Effector memory CD4-positive, alpha-beta T cell (primary cell): ENCODE results near the gene TBX20.

Source experiments
- DNase-seq, 3 donors: peaks; one replicate each; pipeline ENCODE4 v3.0.0-alpha.2; 2020
- H3K27ac ChIP-seq: 2 replicates; pipeline ENCODE4 v1.7.0; 2013; ENCODE audit warnings: mild to moderate bottlenecking, low read length, moderate library complexity; ENCODE audit not compliant: insufficient read depth, poor library complexity, severe bottlenecking
- H3K27me3 ChIP-seq: replicated peaks from 2 replicates; pipeline ENCODE4 v1.7.0; 2013; ENCODE audit warnings: mild to moderate bottlenecking, low read length; ENCODE audit not compliant: insufficient read depth, control insufficient read depth, poor library complexity, severe bottlenecking
- H3K36me3 ChIP-seq: 2 replicates; pipeline ENCODE4 v1.7.0; 2013; ENCODE audit warnings: mild to moderate bottlenecking, low read length, moderate library complexity; ENCODE audit not compliant: control insufficient read depth, insufficient read depth
- H3K4me1 ChIP-seq: 2 replicates; pipeline ENCODE4 v1.7.0; 2013; ENCODE audit warnings: low read length, mild to moderate bottlenecking; ENCODE audit not compliant: control insufficient read depth, insufficient read depth, poor library complexity, severe bottlenecking
- H3K4me3 ChIP-seq: 2 replicates; pipeline ENCODE4 v1.7.0; 2013; ENCODE audit warnings: low read length, low read depth, mild to moderate bottlenecking; ENCODE audit not compliant: insufficient read depth, poor library complexity, severe bottlenecking
- H3K9me3 ChIP-seq: 2 replicates; pipeline ENCODE4 v1.7.0; 2013; ENCODE audit warnings: mild to moderate bottlenecking, low read length, moderate library complexity; ENCODE audit not compliant: control insufficient read depth

TBX20 gene

GRCh38 chr7:35263396-35263795, 9.5 kb upstream of the TBX20 start:
- H3K9me3 ChIP-seq = no peaks in the 10 kb centered on the region
- H3K4me1 ChIP-seq = peaks cover 2% of the 10 kb centered on the region
- H3K36me3 ChIP-seq = no peaks in the 10 kb centered on the region
- DNase-seq = no peak
- no peak overlapping the region for H3K4me3 ChIP-seq
- H3K27me3 ChIP-seq = peaks cover 49% of the 10 kb centered on the region
- no peak overlapping the region for H3K27ac ChIP-seq

DNA sequence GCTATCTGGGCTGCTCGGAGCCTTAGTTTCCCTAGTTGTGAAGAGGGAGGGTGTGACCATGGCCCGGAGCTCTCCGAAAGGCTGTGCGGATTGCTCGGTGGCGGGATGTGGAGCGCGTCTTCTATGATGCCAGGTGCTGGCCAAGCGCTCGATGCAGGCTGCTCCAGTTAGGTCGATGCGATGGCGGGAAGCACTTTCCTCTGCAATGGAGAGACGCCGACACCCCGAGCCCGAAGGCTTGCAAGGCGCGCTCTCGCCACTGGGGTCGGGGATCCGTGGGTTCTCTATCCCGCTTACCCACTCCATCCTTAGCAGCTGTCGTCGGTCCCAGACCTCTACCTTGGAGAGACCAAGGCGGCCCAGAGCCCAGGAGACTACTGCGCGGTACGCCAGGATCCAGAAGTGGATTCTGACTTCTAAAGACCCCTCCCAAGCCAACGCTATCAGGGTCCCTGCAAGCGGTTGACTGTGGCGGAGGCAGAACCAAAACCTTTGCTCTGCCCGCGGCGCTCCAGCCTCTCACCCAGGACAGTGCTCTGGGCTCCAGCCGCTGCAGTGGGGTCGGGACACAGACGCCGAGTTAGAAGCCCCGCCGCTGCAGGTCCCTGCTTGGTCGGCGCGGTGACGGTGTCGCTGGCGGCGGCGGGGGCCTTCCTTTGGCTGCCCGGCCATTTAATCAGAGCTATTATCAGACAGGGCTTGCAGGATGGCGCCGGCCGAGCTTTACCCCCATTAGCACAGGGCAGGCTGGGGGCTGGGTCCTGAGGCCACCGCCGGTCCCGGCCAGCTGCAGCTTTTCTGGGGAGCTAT, 7.8 kb upstream of the TBX20 start:
- Histone ChIP-seq H3K27ac (no peak overlapping the region), H3K27me3 (peaks cover 57% of the 10 kb centered on the region)
- no peak for DNase-seq

GRCh38 chr7:35261041-35261440, 7.1 kb upstream of the TBX20 start:
- Histone ChIP-seq H3K4me1 (peaks cover 2% of the 10 kb centered on the region), H3K27ac (no peak overlapping the region), H3K9me3 (no peaks in the 10 kb centered on the region), H3K4me3 (no peak overlapping the region), H3K36me3 (no peaks in the 10 kb centered on the region), H3K27me3 (peaks cover 60% of the 10 kb centered on the region)
- DNase-seq = no peak

More for the DNA sequence above, 7.8 kb upstream of the TBX20 start:
- Histone ChIP-seq H3K4me1 (peaks cover 2% of the 10 kb centered on the region), H3K36me3 (no peaks in the 10 kb centered on the region), H3K4me3 (no peak overlapping the region), H3K9me3 (no peaks in the 10 kb centered on the region)

DNA sequence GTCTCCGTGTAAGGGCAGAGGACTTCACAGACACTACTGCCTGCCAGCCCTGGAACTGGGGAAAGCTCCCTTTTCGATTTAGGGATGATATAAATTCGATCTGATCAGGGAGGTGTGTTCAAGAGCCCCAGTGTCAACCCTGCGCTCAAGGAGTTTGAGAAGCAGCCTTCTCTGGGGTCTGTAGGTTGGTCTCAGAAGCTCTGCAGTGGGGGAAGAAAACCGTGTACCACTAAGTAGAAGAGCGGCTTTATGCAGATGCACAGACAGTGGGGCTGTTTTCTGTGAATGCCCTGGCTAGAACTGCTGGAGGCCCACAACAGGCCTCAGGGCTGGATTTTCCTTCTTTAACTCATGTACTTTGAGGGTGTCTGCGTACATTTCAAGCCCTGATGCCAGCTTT, 6.3 kb upstream of the TBX20 start:
- Histone ChIP-seq H3K27me3 (peaks cover 65% of the 10 kb centered on the region), H3K4me3 (no peak overlapping the region), H3K4me1 (peaks cover 2% of the 10 kb centered on the region), H3K9me3 (no peaks in the 10 kb centered on the region), H3K27ac (no peak overlapping the region), H3K36me3 (no peaks in the 10 kb centered on the region)
- DNase-seq = no peak

DNA sequence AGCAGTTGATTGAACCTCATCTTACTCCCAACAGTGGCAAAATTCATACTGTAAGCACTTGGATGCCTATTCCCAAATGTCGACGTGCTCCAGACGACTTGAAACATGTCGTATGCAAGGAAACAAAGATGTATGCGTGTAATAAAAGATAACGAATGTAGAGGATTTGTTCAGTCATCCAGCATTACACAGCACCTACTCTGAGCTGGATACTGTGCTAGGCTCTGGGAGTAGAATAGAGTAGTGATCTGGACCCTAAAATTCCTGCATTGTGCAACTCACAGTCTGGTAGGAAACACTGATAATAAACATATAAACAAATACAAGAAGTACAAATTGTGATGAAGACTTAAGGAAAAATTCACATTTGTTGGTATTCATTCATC, 5.6 kb upstream of the TBX20 start:
- Histone ChIP-seq H3K27me3 (peaks cover 72% of the 10 kb centered on the region), H3K9me3 (no peaks in the 10 kb centered on the region)
- DNase-seq = no peak

DNA sequence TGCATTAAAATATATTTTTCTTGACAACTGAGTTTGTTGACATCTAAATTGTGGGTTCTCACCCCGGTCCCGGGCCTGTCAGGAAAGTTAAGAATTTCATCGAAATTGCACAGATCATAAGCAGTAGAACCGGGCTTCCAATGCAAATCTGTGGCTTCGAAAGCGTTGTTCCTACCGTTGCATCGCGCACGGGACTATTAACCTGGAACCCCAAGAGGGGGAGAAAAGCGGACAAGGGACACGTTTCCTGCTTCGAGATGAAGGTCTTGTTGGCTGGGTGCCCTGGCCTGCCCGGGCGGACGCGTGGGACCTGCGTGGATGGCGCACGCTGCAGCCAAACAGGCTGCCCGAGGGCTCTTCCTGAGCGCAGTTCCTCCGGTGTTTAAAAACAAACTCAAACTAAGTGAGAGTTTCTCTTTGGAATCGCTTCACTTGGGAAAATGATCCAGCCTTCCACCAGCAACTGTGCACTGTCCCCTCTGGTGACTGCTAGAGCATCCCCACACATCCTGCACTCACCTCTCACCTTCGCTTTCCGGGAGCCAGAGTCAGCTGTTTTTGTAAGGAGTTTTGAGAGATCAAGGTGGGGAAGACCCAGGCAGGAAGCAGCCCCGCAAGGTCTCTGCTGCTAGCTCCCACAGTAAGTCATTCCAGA, 5.1 kb upstream of the TBX20 start:
- no peaks in the 10 kb centered on the region for H3K9me3 ChIP-seq

More for the DNA sequence above, 5.6 kb upstream of the TBX20 start:
- H3K27ac ChIP-seq = no peak overlapping the region
- peaks cover 2% of the 10 kb centered on the region for H3K4me1 ChIP-seq
- H3K36me3 ChIP-seq = no peaks in the 10 kb centered on the region
- no peak overlapping the region for H3K4me3 ChIP-seq

GRCh38 chr7:35258125-35258867, 4.4 kb upstream of the TBX20 start:
- Histone ChIP-seq H3K9me3 (no peaks in the 10 kb centered on the region), H3K27me3 (peaks cover 73% of the 10 kb centered on the region), H3K4me3 (no peak overlapping the region), H3K4me1 (peaks cover 6% of the 10 kb centered on the region), H3K36me3 (no peaks in the 10 kb centered on the region), H3K27ac (no peak overlapping the region)
- DNase-seq = no peak

More for the DNA sequence above, 5.1 kb upstream of the TBX20 start:
- Histone ChIP-seq H3K4me3 (no peak overlapping the region), H3K27ac (no peak overlapping the region), H3K4me1 (peaks cover 2% of the 10 kb centered on the region), H3K36me3 (no peaks in the 10 kb centered on the region), H3K27me3 (peaks cover 75% of the 10 kb centered on the region)
- DNase-seq = no peak

DNA sequence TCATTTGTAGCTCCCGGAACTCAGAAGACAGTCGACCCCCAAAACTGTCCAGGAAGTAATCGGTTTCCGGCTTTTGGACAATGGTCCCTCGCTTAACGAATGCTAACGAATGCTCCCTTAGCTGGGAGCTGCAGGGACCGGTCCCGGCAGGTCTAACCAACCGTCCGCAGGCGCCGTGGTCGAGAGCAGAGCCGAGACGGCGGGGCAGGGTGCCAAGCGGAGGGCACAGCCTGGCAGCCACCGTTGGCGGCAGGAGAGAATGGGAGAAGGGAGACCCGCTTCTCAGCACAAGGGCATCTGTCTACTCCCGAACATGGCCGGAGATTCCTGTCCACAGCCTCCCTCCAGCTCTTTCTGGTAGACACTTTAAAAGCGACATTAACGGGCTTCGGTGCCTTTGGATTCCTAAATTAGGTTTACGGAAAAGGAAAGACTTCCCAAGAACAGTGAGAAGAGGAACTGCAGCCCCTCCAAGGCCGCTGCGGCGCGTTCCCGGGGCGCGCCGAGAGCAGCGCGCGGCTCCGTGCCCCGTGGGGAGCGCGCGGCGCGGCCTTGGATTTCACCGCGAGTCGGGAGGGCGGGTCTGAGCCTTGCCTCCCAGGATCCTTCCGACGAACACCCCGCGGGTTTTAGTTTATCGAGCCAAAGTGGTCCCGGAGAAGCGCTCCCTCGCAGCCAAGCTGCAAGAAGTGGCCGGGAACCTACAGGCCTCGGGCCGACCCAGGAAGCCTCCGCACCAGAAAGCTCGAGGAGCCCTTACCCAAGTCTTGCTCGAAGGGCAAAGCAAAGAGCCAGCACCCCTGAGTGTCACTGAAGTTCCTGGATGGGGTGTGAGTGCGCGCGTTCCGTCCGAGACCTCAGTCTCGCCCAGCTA, 3.6 kb upstream of the TBX20 start:
- Histone ChIP-seq H3K4me1 (peaks cover 6% of the 10 kb centered on the region), H3K4me3 (no peak overlapping the region), H3K27me3 (peaks cover 66% of the 10 kb centered on the region), H3K36me3 (no peaks in the 10 kb centered on the region), H3K9me3 (peaks cover 4% of the 10 kb centered on the region), H3K27ac (no peak overlapping the region)
- DNase-seq = no peak

DNA sequence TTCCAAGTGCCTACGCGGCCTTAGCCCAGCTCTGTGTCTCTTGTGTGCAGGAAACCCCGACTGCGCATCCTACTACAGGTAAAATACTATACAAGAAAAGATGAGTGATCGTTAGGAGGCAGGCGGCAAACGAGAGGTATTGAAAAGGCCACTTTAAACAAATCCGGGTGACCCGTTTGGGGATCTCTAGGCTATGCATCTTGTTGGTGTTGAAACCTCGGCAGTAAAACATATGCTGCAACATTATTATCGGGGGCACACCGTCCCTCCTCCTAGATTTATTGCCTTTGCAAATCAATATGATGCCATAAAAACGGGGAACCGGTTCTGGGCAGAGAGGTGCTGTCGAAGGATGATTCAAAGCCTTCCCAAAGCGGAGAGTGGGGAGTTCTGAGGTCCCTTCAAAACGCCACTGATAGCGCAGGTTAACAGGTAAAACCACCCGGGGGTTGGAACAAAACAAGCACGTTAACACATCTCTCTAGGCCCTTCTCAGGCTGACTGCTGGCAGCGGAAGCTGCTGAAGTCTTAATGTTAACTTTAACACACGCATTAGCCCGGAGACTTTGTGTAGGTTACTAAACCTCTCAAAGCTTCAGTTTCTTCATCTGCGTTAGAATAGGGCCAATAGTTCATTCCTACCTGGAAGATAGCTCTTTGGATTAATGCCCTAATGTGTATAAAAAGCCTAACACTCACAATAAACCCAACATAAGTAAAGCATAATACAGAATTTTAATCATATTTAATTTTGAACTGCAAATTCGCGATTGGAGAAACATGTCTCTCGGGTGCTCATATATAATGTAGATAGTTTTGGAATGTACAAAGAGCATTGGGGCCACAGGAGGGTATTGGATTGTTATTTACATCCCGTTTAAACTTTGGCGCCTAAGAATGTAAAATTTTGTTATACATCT, 2.6 kb upstream of the TBX20 start:
- Histone ChIP-seq H3K4me1 (peaks cover 3% of the 10 kb centered on the region), H3K27ac (no peak overlapping the region), H3K4me3 (no peak overlapping the region), H3K36me3 (no peaks in the 10 kb centered on the region), H3K9me3 (peaks cover 4% of the 10 kb centered on the region), H3K27me3 (peaks cover 75% of the 10 kb centered on the region)
- DNase-seq = no peak
